Type B pancreatic cell (in vitro differentiated cells): ENCODE data around the gene PRKCA. TPM values are rescaled to one million over a fixed set of nuclear protein-coding genes. Genes with fewer than 3 reads are reported as not detected.

Experiments used
- DNase-seq: peaks from one replicate; pipeline ENCODE4 v3.0.0; 2021; ENCODE audit warnings: mixed read lengths; ENCODE audit not compliant: unreplicated experiment; ENCODE audit errors: extremely low spot score
- H3K27ac Mint-ChIP-seq: 2 replicates; pipeline ENCODE4 v1.8.0; 2021; ENCODE audit warnings: mild to moderate bottlenecking, mixed read lengths
- H3K27me3 Mint-ChIP-seq: 2 replicates; pipeline ENCODE4 v1.8.0; 2021; ENCODE audit warnings: mixed read lengths
- H3K36me3 Mint-ChIP-seq: 2 replicates; pipeline ENCODE4 v1.8.0; 2021; ENCODE audit warnings: mixed read lengths
- H3K4me1 Mint-ChIP-seq: one replicate; pipeline ENCODE4 v1.8.0; 2021; ENCODE audit warnings: mixed read lengths; ENCODE audit not compliant: unreplicated experiment
- H3K4me3 Mint-ChIP-seq: 2 replicates; pipeline ENCODE4 v1.8.0; 2021; ENCODE audit warnings: mild to moderate bottlenecking, mixed read lengths
- H3K9me3 Mint-ChIP-seq: 2 replicates; pipeline ENCODE4 v1.8.0; 2021; ENCODE audit warnings: mixed read lengths
- CTCF ChIP-seq: fragments of 200-600 bp; sonication (generic); conservative IDR thresholded peaks from 2 replicates; pipeline ENCODE4 v1.5.0; 2021; ENCODE audit warnings: antibody characterized with exemption, mild to moderate bottlenecking
- total RNA-seq: library from RNA; stranded (reverse); gene quantifications from 2 replicates; pipeline ENCODE4 v1.2.1, GENCODE V29; 2021; ENCODE audit warnings: low replicate concordance

PRKCA gene
- total RNA-seq, 1 donor from 2014 or later, result 16.1 TPM

GRCh38 chr17:66763056-66763455, 460.6 kb downstream of the PRKCA start:
- no peaks in the 10 kb centered on the region for H3K27me3 Mint-ChIP-seq
- H3K36me3 Mint-ChIP-seq, result no peaks in the 10 kb centered on the region
- H3K27ac Mint-ChIP-seq, result no peak overlapping the region
- H3K4me3 Mint-ChIP-seq, result no peak overlapping the region
- no peaks in the 10 kb centered on the region for H3K9me3 Mint-ChIP-seq
- TF ChIP-seq CTCF, result no peak
- H3K4me1 Mint-ChIP-seq, result no peaks in the 10 kb centered on the region
- DNase-seq, result no peak

- DNase-seq, result no peak
- no peaks in the 10 kb centered on the region for H3K36me3 Mint-ChIP-seq
- H3K27ac Mint-ChIP-seq, result no peak overlapping the region
- H3K4me1 Mint-ChIP-seq, result no peaks in the 10 kb centered on the region
- no peak for TF ChIP-seq CTCF
- H3K4me3 Mint-ChIP-seq, result no peak overlapping the region
- no peaks in the 10 kb centered on the region for H3K27me3 Mint-ChIP-seq
- no peaks in the 10 kb centered on the region for H3K9me3 Mint-ChIP-seq
These were observed 462.1 kb downstream of the PRKCA start for GRCh38 chr17:66764506-66764905.

GRCh38 chr17:66767154-66767933, 464.9 kb downstream of the PRKCA start:
- no peaks in the 10 kb centered on the region for H3K9me3 Mint-ChIP-seq
- no peak overlapping the region for H3K27ac Mint-ChIP-seq
- peaks cover 4% of the 10 kb centered on the region for H3K4me1 Mint-ChIP-seq
- H3K4me3 Mint-ChIP-seq, result no peak overlapping the region
- no peak for DNase-seq
- TF ChIP-seq CTCF, result no peak
- H3K36me3 Mint-ChIP-seq, result no peaks in the 10 kb centered on the region
- H3K27me3 Mint-ChIP-seq, result no peaks in the 10 kb centered on the region

GRCh38 chr17:66769911-66770310, 467.5 kb downstream of the PRKCA start:
- H3K27ac Mint-ChIP-seq, result no peak overlapping the region
- no peaks in the 10 kb centered on the region for H3K36me3 Mint-ChIP-seq
- TF ChIP-seq CTCF, result no peak
- peaks cover 8% of the 10 kb centered on the region for H3K4me1 Mint-ChIP-seq
- no peaks in the 10 kb centered on the region for H3K27me3 Mint-ChIP-seq
- DNase-seq, result no peak
- no peak overlapping the region for H3K4me3 Mint-ChIP-seq
- no peaks in the 10 kb centered on the region for H3K9me3 Mint-ChIP-seq

GRCh38 chr17:66772148-66772812, 469.9 kb downstream of the PRKCA start:
- DNase-seq, result no peak
- Mint-ChIP-seq H3K36me3 (no peaks in the 10 kb centered on the region), H3K27ac (no peak overlapping the region), H3K4me3 (no peak overlapping the region), H3K27me3 (no peaks in the 10 kb centered on the region), H3K9me3 (no peaks in the 10 kb centered on the region), H3K4me1 (peaks cover 22% of the 10 kb centered on the region)
- no peak for TF ChIP-seq CTCF
